Activated naive CD8-positive, alpha-beta T cell treated with anti-CD3 and anti-CD28 coated beads, Interleukin-2, amount 10 ng/mL, durations not matched to agents 7 days and 5 days (primary cell): Measurements from ENCODE around the gene PLXDC2. TPM values are rescaled to one million over a fixed set of nuclear protein-coding genes. Genes with fewer than 3 reads are reported as not detected.

Source experiments
- ATAC-seq: fragments of 150-1000 bp; cut with Tn5 transposase; one replicate; pipeline ENCODE4 v1.10.0; 2021; ENCODE audit warnings: low read depth, moderate library complexity
- POLR2A ChIA-PET: fragments of 350-600 bp; sonication (Branson Sonifier 250); formaldehyde crosslinking; loops from one replicate; lab custom pipeline; 2021; ENCODE audit warnings: antibody characterized with exemption; lab: Charles Lee
- DNase-seq: peaks from one replicate; pipeline ENCODE4 v3.0.0; 2021
- H3K27ac Mint-ChIP-seq: one replicate; pipeline ENCODE4 v1.8.0; 2022; ENCODE audit warnings: mild to moderate bottlenecking, mixed read lengths
- H3K27me3 Mint-ChIP-seq: one replicate; pipeline ENCODE4 v1.8.0; 2022; ENCODE audit warnings: mild to moderate bottlenecking, moderate library complexity, mixed read lengths
- H3K36me3 Mint-ChIP-seq: one replicate; pipeline ENCODE4 v1.8.0; 2021; ENCODE audit warnings: mild to moderate bottlenecking, mixed read lengths
- H3K4me1 Mint-ChIP-seq: one replicate; pipeline ENCODE4 v1.8.0; 2021; ENCODE audit warnings: mixed read lengths
- H3K4me3 Mint-ChIP-seq: one replicate; pipeline ENCODE4 v1.8.0; 2022; ENCODE audit warnings: mild to moderate bottlenecking, moderate library complexity, mixed read lengths
- H3K9me3 Mint-ChIP-seq: one replicate; pipeline ENCODE4 v1.8.0; 2021; ENCODE audit warnings: mixed read lengths
- total RNA-seq, 2 experiments: library from RNA; stranded (reverse); gene quantifications; one replicate each; pipeline ENCODE4 v1.2.3, GENCODE V29; 2021

The PLXDC2 gene
- total RNA-seq, 2 experiments from 2014 or later, result 0.86 to 1.0 TPM

DNA sequence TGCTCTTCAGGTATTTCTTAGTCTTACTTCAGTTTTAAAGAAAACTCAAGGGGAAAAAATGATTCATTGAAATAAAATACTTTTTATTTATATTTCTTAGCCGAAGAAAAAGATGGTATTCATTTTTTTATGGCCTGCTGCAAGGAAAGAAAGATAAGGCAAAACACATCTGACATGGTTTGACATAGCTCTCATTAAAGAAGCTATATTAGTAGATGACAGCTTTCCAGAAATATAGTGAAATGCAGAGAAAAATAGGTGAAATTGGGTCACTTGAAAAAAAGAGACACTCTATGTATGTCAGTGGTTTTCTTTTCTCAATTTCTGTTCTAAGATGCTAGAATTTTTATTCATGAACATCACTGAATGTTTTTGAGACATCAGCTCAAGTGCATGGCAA lies 438.3 kb downstream of the PLXDC2 start:
- H3K4me3 Mint-ChIP-seq, result no peak overlapping the region
- DNase-seq (no peak), ATAC-seq (no peak)
- H3K36me3 Mint-ChIP-seq, result no peaks in the 10 kb centered on the region
- no peaks in the 10 kb centered on the region for H3K9me3 Mint-ChIP-seq
- H3K27ac Mint-ChIP-seq, result no peak overlapping the region
- H3K4me1 Mint-ChIP-seq, result no peaks in the 10 kb centered on the region
- no peaks in the 10 kb centered on the region for H3K27me3 Mint-ChIP-seq
- POLR2A ChIA-PET, result no interaction called here

DNA sequence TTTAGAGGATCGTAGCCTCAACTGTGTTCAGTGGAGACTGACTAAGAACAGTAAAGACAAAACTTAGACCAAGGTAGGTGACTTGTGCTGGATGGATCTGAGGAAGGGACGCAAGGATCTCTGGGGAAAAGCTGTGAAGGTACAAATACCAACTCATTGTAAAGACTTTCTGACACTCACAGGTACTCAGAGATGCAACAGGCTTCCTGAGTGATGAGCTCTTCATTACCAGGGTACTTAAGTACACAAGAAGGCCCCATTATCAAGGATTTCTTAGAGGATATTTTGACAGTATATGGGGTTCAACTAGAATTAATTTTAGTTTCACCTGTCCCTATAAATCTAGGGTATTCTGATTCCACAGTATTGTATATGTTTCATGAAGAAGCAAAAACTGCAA lies 440.7 kb downstream of the PLXDC2 start:
- ATAC-seq (no peak), DNase-seq (no peak)
- Mint-ChIP-seq H3K4me1 (no peaks in the 10 kb centered on the region), H3K36me3 (no peaks in the 10 kb centered on the region), H3K27me3 (no peaks in the 10 kb centered on the region), H3K27ac (no peak overlapping the region), H3K9me3 (peaks cover 2% of the 10 kb centered on the region), H3K4me3 (no peak overlapping the region)
- POLR2A ChIA-PET, result no interaction called here

DNA sequence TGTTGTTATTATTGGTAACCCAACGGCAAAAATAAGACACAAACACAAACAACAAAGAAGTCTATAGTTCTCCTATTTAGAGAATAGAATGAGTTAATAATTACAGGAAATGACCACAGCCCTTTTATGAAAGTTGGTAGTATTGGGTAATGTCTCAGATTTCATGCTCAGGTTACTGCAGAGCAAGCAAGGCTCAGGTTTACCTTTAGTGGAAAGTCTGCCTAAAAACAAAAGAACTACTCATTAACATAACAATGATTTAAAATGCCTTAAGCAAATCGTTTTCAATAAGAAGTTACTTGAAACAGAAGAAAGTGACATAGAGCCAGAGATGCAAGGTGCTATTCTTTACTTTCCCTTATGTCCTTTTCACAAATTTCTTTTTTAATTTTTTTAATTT lies 441.2 kb downstream of the PLXDC2 start:
- ATAC-seq (no peak), DNase-seq (no peak)
- Mint-ChIP-seq H3K4me3 (no peak overlapping the region), H3K9me3 (peaks cover 2% of the 10 kb centered on the region), H3K36me3 (no peaks in the 10 kb centered on the region), H3K27ac (no peak overlapping the region), H3K4me1 (no peaks in the 10 kb centered on the region), H3K27me3 (no peaks in the 10 kb centered on the region)
- POLR2A ChIA-PET, result no interaction called here

DNA sequence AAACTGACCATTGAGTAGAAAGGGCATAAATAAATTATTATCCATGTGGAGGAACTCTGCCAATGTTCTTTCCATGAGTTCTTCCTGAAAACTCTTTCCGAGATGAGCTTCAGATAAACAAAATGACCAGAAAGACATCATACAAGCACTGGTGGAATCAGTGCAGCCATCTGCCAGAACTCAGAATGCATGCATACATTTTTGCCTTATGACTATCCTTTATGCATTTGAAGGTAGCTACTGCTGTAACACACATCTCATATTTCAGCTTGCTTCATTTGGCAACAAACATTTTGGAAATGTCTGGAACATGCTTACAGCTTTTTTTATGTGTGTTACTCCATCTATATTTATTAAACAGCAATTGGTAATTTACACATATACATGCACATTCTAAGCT lies 448.9 kb downstream of the PLXDC2 start:
- ATAC-seq (no peak), DNase-seq (no peak)
- Mint-ChIP-seq H3K9me3 (peaks cover 3% of the 10 kb centered on the region), H3K27me3 (no peaks in the 10 kb centered on the region), H3K4me3 (no peak overlapping the region), H3K4me1 (no peaks in the 10 kb centered on the region), H3K36me3 (no peaks in the 10 kb centered on the region), H3K27ac (no peak overlapping the region)
- POLR2A ChIA-PET, result no interaction called here

DNA sequence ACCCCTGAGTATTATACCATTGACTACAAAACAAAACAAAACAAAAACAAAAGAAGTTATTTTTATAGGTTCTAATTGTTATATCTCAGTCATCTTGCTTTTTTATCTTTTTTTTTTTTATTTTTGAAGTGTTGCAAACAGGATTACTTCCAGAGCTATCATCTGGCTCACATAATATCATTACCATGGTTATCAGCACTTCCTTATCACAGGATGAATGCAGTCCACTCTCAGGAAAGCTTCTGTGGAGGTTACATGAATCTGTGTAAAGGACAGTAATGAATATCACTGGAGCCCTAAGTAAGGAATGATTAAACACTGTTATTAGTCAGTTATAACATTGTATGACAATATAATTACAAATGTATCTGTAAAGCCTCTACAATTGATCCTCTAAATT lies 451.5 kb downstream of the PLXDC2 start:
- H3K36me3 Mint-ChIP-seq, result no peaks in the 10 kb centered on the region
- no peak overlapping the region for H3K4me3 Mint-ChIP-seq
- H3K27me3 Mint-ChIP-seq, result no peaks in the 10 kb centered on the region
- POLR2A ChIA-PET, result no interaction called here
- no peaks in the 10 kb centered on the region for H3K4me1 Mint-ChIP-seq
- DNase-seq (no peak), ATAC-seq (no peak)
- H3K9me3 Mint-ChIP-seq, result peaks cover 1% of the 10 kb centered on the region
- no peak overlapping the region for H3K27ac Mint-ChIP-seq

DNA sequence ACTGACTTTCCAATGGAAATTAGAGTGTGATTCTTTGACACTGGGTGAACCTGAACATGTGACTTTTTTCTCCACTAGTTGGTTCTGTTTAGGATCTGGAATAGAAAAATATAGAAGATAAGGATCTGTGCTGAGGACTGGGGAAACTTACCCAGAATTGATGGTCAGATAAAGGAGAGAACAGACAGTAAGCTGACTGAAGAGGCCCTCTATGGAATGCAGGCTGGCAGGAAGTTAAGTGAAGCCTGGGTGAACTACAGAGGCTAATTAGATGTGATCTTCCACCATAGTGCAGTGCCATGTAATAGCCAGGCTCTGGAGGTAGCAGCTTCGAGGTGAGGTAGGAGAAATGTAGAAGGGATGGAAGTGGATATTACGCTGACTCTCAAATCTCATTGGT lies 455.3 kb downstream of the PLXDC2 start:
- Mint-ChIP-seq H3K27ac (no peak overlapping the region), H3K9me3 (peaks cover 5% of the 10 kb centered on the region), H3K36me3 (no peaks in the 10 kb centered on the region), H3K4me1 (no peaks in the 10 kb centered on the region), H3K4me3 (no peak overlapping the region), H3K27me3 (no peaks in the 10 kb centered on the region)
- POLR2A ChIA-PET, result no interaction called here
- ATAC-seq, result no peak
- DNase-seq, result no peak

DNA sequence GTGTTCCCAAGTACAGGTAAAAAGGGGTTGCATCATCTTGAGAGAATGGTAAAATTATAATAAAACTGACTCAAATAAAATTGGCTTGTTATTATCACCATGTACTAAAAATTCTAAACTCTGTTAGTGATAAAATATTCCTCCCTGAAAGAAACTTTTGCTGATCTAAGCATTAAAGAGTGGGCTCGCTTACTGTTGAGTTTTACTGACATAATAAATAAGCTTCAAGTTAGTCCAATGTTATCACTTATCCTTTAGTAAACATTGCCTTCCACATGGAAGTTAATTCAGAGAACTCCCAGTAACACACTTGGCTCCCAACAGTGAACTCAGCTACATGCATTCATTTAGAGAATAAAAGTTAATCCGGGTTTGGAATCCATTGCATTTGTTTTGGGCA lies 456.4 kb downstream of the PLXDC2 start:
- Mint-ChIP-seq H3K4me3 (no peak overlapping the region), H3K27me3 (no peaks in the 10 kb centered on the region), H3K9me3 (peaks cover 7% of the 10 kb centered on the region), H3K4me1 (no peaks in the 10 kb centered on the region), H3K27ac (no peak overlapping the region), H3K36me3 (no peaks in the 10 kb centered on the region)
- POLR2A ChIA-PET, result no interaction called here
- no peak for DNase-seq
- no peak for ATAC-seq

DNA sequence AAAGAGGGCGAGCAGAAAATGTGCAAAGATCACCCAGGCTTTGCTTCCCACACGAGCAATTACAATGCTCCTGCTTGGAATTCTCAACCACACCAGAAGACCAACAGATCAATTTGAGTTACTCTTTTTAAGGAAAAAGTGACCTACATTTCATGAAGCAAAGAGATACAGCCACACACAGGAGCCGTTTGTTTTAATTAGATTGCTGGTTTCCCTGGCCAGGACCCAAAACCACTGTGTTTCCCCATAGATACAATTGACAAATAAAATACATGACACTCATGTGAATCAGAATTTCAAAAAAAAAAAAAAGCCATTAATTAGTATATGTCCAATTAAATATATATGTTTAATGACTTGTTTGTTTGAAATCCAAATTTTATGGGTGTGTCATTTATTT lies 458.3 kb downstream of the PLXDC2 start:
- Mint-ChIP-seq H3K36me3 (no peaks in the 10 kb centered on the region), H3K9me3 (peaks cover 7% of the 10 kb centered on the region), H3K27me3 (no peaks in the 10 kb centered on the region), H3K27ac (no peak overlapping the region), H3K4me1 (no peaks in the 10 kb centered on the region), H3K4me3 (no peak overlapping the region)
- POLR2A ChIA-PET, result no interaction called here
- ATAC-seq (no peak), DNase-seq (no peak)

DNA sequence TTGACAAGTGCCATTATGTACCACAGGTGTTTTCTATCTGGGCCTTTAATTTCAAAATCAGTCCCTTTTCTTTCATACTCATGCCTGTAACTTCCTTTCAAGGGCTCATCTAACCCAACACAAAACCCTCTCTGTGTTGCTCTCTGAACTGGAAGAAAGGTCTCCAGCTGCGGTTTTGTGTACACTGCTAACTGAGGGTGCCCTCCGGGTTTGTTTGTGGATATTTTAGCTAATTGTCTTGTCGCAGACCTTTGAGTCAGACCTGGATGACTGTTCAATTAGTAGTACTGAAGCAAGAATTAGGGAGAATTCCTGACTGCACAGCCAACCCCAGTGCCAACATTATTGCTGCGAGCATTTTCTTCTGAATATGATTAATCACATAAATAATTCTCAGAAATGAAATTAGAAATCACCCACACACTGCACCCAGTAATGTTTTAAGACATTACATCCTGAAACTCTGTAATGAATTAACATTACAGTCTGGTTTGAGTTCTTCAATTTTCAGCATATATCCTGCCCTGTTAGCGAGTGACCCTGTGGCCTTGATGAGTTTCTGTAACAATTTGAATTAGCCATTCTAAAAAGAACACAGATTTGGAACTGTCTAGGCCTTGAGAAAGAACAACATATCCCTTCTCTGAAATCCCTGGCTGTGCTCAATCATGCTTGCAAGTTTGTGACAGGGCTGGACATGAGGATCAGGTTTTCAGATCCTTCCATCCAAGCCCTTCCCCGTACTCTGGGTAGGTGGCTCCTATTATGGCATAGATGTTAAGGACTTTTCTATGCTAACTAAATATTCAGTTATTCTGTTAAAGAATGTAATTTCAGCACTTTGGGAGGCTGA lies 460.1 kb downstream of the PLXDC2 start:
- no peak for DNase-seq
- POLR2A ChIA-PET, result no interaction called here
- no peaks in the 10 kb centered on the region for H3K27me3 Mint-ChIP-seq
- no peaks in the 10 kb centered on the region for H3K4me1 Mint-ChIP-seq
- H3K27ac Mint-ChIP-seq, result no peak overlapping the region
- peaks cover 6% of the 10 kb centered on the region for H3K9me3 Mint-ChIP-seq
- no peaks in the 10 kb centered on the region for H3K36me3 Mint-ChIP-seq
- H3K4me3 Mint-ChIP-seq, result no peak overlapping the region
- ATAC-seq, result no peak

DNA sequence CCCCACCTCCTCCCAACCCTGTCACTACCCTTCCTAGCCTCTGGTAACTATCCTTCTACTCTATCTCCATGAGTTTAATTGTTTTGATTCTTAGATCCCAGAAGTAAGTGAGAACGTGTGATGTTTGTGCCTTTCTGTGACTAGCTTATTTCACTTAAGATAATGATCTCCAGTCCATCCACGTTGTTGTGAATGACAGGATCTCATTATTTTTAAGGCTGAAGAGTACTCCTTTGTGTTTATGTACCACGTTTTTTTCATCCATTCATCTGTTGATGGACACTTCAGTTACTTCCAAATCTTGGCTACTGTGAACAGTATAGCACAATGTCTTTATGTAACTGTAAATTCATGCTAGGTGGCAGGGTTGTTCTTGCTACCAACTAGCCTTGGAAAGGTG lies 461.6 kb downstream of the PLXDC2 start:
- Mint-ChIP-seq H3K27ac (no peak overlapping the region), H3K4me1 (no peaks in the 10 kb centered on the region), H3K9me3 (peaks cover 6% of the 10 kb centered on the region), H3K4me3 (no peak overlapping the region), H3K27me3 (no peaks in the 10 kb centered on the region), H3K36me3 (no peaks in the 10 kb centered on the region)
- ATAC-seq, result no peak
- POLR2A ChIA-PET, result no interaction called here
- DNase-seq, result no peak

DNA sequence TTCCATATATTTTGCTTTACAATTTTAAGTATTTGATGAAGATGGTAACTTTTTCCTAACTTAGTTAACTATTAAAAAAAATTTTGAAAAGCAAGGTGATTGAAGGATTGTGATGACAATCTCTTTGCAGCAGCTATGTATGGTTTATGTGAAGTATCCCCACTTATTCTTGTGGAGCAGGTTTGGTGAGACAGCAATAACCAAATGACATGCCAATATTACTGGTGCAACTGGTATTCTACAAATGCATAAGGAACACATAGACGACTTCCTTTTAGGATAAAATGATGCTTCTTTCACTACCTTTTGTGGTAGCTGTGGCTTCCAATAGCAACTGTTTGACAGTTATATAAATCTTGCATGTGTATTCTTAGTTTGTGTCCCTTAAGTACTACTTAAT lies 465.3 kb downstream of the PLXDC2 start:
- no peak overlapping the region for H3K4me3 Mint-ChIP-seq
- ATAC-seq (no peak), DNase-seq (no peak)
- POLR2A ChIA-PET, result no interaction called here
- no peaks in the 10 kb centered on the region for H3K4me1 Mint-ChIP-seq
- no peaks in the 10 kb centered on the region for H3K27me3 Mint-ChIP-seq
- H3K36me3 Mint-ChIP-seq, result no peaks in the 10 kb centered on the region
- peaks cover 2% of the 10 kb centered on the region for H3K9me3 Mint-ChIP-seq
- no peak overlapping the region for H3K27ac Mint-ChIP-seq

DNA sequence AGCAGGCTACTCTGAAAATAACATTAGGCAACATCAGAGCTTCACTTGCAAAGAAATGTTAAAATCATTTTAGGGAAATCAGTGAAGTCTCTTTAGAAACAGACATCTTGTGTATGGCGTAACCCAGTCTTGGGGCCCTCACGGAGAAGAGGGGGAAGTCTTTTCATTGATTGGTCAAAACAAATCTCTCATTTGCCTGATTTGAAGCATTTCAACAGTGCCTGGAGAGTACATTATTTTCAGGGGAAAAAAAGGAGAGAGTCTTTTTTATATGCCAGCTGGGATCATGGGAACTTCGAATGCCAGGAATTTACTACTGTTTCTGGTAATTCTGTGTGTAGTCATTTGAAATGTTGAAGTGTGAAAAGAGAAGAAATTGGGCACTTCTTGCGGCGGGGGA lies 471.4 kb downstream of the PLXDC2 start:
- Mint-ChIP-seq H3K4me1 (no peaks in the 10 kb centered on the region), H3K27ac (no peak overlapping the region), H3K9me3 (peaks cover 13% of the 10 kb centered on the region), H3K4me3 (no peak overlapping the region), H3K27me3 (no peaks in the 10 kb centered on the region), H3K36me3 (no peaks in the 10 kb centered on the region)
- no peak for ATAC-seq
- POLR2A ChIA-PET, result no interaction called here
- no peak for DNase-seq

DNA sequence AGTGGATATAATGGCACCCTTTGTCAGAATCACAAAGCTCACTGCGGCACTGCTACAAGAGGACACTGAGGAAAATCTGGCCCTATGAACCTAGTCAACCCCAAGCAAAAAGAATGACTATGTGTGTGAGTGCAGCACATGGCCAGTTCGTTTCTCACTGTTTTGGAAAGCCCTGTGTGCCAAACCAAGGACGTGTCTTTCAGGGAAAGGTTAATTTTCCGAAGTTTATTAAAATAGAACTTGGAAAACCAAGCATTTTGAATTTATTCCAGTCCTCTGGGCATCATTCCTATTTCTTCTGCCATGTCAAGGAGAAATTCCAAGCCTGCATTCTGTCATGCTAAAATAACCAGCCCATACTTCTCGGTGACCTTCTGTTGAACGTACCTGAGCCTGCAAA lies 471.8 kb downstream of the PLXDC2 start:
- no peak overlapping the region for H3K4me3 Mint-ChIP-seq
- POLR2A ChIA-PET, result no interaction called here
- peaks cover 13% of the 10 kb centered on the region for H3K9me3 Mint-ChIP-seq
- H3K36me3 Mint-ChIP-seq, result no peaks in the 10 kb centered on the region
- no peaks in the 10 kb centered on the region for H3K4me1 Mint-ChIP-seq
- ATAC-seq (no peak), DNase-seq (no peak)
- H3K27ac Mint-ChIP-seq, result no peak overlapping the region
- H3K27me3 Mint-ChIP-seq, result no peaks in the 10 kb centered on the region

DNA sequence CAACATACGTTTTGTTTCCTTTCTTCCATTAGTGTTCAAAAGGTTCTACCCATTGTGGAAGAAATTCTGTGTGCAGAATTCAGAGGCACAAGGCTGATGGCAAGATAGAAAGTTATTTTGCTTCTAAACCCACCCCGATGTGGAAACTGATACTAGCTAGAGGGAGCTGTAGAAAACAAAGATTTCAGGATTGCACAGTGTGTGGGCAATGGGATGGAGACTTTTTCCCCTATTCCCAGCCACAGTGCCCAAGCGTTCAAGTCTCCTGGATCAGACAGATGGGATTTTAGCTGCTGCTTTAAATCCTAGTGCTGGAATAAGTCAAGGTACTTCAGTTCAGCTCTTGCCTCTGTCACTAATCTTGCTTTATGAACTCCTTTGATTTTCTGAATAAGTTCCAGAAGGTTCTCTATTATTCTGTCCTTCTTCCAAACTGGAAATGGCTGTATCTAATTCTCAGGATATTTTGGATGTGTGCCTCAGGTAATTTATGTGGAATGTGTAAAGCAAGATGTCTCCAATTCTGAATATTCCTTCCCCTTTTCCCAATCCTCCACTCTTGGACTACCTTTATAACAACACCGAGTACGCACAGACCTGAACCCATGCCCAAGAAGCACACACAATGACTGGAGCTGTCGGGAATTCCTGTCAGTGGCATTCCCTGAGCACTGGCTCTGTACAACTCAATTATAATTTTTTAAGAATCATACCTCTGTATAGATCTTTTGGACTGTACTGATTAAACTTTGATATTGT lies 473.0 kb downstream of the PLXDC2 start:
- POLR2A ChIA-PET, result no interaction called here
- DNase-seq, result no peak
- Mint-ChIP-seq H3K27me3 (no peaks in the 10 kb centered on the region), H3K9me3 (peaks cover 13% of the 10 kb centered on the region), H3K36me3 (no peaks in the 10 kb centered on the region), H3K27ac (no peak overlapping the region), H3K4me3 (no peak overlapping the region), H3K4me1 (no peaks in the 10 kb centered on the region)
- ATAC-seq, result no peak
